Stimulated activated CD4-positive, alpha-beta T cell treated with anti-CD3 and anti-CD28 coated beads, Interleukin-12 subunit alpha, Interleukin-12 subunit beta, amount 100 ng/mL, for 48 hours (primary cell): ENCODE results near the gene EGLN2.
"Not testable (repeated sequence)": the region's sequence is repeated elsewhere in the genome, so short reads cannot be mapped to it uniquely, and the experiment has no call there.

ENCODE experiments used
- DNase-seq, 3 donors: peaks; one replicate each; pipeline ENCODE4 v3.0.0-alpha.2; 2020; ENCODE audit warnings: low read depth in 2 of 3, low spot score in 1 of 3

EGLN2 gene

DNA sequence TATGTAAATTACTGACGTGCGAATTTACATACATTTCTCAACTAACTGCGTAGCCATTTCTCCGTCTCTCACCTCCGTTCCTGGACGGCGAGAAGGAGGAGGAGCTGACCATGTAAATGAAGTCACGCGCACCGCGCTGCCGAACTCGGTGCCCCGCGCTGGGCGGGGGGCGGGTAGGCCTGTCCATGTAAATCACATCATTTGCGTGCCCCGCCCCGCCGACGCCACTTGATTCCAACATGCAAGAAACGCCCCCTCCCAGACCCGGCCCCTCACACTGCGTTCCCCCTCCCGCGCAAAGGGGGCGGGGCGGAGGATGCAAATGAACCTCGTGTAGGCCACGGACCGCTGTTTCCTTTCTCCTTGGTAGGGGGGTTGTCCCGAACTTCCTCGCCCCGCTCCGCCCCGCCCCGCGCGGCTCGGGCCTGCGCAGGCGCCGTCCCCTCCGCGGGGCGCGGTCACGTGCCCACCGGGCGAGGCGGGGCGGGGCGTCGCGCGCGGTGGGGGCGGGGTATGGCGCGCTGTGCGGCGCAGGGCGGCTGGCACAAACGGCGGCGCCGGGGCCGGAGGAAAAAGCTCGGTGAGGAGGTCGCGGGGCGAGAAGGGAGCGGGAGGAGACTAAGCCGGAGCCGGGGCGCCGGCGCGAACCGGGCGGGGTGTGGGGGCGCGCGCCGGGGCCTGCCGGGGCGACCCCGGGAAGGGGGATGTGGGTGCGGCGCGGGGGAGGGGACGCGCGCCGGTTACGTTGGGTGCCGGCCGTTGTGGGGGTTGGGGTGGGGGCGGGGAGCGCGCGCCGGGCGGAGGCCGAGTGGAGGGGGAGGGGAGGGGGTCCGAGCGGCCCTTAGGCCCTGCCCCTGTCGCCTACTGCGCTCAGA lies at the start of gene EGLN2:
TSS of gene EGLN2 (plus strand) at position 509 of the 875 bp plus-strand sequence. CDS start 1,382 bp downstream, outside the sequence.
- DNase-seq, result peak; percentile 100

DNA sequence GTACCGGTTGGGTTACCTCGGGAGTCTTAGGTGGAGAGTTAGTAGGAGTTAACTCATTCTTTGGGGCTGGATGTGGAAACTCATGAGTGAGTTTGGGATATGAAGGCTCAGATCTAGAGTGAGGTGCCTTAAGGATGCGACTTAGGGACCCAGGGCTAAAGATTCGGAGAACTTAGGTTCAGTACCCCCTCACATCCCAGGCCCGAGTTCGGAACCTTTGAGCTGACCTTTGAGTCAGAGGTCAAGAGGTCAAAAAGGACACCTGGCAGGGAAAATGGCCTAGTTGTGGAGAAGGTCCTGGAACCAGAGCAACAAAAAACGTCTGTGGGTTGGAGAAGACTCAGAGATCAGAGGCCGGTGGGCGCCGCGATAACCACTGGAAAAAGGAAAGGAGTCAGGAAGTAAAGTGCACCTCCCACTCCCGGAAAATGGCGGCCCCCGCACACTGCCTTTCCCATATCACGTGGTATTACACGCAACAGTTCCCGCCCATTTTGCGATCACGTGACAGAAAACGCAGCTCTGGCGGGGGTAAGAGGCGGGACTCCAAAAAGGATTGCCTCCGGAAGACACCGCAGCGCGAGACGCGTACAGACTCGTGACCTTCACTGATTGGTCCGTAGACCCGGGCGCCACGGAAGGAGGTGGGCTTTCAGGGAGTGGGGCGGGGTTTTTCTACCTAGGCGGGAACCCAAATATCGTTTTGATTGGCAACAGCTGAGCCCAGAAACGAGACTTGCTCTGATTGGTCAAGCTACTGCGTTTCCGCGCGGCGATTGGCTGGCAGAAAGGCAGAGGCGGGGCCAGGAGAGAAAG lies 48.7 kb upstream of the EGLN2 start, which contains the start of gene ACTMAP:
TSS of gene ACTMAP (minus strand) at position 420 of the 816 bp plus-strand sequence. CDS start 674 bp downstream, outside the sequence.
- DNase-seq, result peak; percentile 99 to 100 (median 99)

DNA sequence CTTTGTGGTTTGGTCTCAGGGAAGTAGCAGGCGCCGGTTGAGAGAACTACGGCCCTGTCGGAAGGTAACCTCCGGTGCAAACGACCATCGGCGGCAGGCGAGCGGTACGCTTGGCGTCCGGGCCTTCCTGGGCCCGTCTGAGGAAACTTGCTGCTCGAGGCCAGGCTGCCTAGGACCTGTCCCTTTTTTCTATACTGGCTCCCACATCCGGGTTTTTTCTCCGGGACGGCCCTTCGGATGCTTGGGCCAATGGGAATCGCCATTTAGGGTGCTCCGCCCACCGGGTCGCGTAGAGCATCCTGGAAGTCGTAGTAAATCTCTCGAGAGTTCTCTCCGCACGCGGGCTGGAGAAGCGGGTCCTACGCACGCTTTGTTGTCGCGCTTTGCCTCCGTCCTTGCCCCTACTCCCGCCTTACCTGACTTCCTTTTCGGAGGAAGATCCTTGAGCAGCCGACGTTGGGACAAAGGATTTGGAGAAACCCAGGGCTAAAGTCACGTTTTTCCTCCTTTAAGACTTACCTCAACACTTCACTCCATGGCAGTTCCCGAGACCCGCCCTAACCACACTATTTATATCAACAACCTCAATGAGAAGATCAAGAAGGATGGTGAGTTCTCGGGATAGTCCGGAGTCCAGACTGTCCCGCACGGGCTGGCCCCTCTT lies 48.0 kb upstream of the EGLN2 start, which contains the start of gene SNRPA:
TSS of gene SNRPA (plus strand) at position 330 of the 664 bp plus-strand sequence. CDS start at position 536, 206 bp downstream.
- DNase-seq, result peak; percentile 95 to 96 (median 96)

DNA sequence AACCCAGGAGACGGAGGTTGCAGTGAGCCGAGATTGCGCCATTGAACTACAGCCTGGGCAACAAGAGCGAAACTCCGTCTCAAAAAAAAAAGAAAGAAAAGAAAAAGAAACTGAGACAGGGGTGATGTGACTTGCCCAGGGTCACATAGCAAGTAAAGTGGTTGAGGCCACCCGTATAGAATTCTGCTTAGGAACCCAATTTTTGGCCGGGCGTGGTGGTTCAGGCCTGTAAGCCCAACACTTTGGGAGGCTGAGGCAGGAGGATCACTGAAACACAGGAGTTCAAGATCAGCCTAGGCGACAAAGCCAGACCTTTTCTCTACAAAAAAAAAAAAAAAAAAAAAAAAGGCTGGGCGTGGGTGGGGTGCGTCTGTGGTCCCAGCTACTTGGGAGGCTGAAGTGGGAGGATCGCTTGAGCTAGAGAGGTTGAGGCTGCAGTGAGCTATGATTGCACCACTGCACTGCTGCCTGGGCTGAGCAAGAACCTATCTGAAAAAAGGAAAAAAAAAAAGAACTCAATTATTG lies 46.7 kb upstream of the EGLN2 start:
- no peak for DNase-seq

DNA sequence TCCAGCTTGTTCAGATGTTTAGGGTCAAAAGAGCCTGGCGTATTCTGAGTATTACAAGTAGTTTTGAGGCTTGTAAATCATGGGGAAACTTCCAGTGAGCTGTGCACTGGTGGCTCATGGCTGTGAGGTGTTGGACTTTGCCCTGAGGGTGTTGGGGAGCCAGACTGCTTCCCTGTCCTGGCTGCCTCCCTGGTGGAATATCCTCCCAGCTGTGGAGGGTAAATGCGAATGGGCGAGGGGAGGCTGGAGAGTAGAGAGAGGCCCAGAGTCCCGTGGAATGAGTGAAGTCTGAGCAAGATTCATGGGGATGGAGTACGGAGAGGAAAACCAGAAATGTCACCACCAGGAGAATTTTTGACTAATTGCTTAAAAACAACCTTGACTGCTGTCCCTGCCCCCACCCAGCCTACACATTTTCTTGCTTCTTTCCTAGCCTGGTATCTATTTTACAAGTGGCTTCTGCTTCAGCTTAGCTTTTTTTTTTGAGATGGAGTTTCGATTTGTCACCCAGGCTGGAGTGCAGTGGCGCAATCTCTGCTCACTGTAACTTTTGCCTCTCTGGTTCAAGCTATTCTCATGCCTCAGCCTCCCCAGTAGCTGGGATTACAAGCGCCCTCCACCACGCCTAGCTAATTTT lies 44.3 kb upstream of the EGLN2 start:
- DNase-seq, result peak; percentile 56 to 71 (median 68)

DNA sequence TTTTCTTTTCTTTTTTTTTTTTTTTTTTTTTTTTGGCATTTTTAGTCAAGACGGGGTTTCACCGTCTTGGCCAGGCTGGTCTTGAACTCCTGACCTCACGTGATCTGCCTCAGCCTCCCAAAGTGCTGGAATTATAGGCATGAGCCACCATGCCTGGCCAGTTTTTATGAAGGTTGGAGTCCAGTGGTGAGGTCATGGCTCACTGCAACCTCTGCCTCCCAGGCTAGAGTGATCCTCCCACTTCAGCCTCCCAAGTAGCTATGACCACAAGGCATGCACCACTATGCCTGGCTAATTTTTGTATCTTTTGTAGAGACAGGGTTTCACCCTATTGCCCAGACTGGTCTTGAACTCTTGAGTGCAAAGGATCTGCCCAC lies 43.8 kb upstream of the EGLN2 start:
- DNase-seq, result no peak

DNA sequence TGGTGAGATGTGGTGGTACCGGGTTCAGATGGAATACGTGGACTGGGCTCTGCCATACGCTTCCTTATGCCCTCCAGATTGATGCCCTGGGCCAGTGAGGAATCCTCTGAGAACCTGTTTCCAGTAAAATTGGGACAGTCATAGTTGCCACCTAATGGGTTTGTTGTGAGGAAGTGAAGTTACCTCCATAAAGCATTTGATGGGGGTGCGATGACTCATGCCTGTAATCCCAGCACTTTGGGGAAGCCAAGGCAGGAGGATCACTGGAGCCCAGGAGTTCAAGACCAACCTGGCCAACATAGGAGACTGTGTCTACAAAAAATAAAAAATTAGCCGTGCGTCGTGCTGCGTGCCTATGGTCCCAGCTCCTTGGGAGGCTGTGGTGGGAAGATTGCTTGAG lies 43.2 kb upstream of the EGLN2 start:
- DNase-seq, result no peak

DNA sequence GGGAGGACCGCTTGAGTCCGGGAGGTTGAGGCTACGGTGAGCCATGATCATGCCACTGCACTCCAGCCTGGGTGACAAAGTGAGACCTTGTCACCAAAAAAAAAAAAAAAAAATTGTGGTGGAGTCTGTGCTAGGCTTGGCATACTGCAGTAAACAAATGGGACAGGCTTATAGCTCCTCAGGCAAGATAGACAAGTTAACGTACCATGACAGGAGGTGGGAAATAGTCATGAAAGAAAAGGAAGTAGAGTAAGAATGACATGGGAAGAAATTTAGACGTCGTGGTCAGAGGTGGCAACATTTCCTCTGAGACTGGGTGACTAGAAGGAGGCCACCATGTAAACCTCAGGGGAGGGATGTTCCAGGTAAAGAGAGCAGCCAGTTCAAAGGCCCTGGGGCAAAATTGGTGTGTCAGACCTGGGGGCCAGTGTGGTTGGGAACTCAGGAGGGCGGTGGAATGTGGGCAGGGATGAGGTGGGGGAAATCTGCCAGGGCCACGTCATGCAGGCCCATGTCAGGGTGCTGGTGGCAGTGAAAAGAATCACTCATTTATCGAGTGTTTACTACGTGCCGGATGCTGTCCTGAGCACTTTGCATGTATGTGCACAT lies 42.4 kb upstream of the EGLN2 start:
- DNase-seq, result peak in 2 of 3 donors; percentile 27 to 46

DNA sequence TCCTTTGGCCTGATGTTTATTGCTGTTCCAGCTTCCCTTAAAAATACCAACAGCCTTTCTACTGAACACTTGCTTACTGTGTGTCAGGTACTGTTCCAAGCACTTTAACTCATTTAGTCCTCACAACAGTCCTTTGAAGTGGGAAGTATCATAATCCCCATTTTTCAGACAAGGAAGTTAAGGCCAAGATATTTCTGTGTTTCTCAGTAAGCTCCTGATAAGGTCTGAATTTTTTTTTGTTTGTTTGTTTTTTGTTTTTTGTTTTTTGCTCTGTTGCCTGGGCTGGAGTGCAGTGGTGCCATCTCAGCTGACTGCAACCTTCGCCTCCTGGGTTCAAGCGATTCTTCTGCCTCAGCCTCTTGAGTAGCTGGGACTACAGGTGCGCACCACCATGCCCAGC lies 40.5 kb upstream of the EGLN2 start:
- no peak for DNase-seq

DNA sequence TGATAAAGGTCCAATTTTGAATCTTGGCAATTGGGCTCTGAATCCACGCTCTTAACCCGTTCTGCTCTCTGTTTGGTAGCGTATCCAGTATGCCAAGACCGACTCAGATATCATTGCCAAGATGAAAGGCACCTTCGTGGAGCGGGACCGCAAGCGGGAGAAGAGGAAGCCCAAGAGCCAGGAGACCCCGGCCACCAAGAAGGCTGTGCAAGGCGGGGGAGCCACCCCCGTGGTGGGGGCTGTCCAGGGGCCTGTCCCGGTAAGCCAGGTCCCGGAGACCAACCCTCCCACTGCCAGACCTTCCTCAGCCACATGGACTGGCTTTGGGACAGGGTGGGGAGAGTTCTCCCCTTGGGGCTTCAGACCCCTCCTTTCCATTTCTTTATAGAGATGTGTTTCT lies 39.6 kb upstream of the EGLN2 start:
- DNase-seq, result no peak

DNA sequence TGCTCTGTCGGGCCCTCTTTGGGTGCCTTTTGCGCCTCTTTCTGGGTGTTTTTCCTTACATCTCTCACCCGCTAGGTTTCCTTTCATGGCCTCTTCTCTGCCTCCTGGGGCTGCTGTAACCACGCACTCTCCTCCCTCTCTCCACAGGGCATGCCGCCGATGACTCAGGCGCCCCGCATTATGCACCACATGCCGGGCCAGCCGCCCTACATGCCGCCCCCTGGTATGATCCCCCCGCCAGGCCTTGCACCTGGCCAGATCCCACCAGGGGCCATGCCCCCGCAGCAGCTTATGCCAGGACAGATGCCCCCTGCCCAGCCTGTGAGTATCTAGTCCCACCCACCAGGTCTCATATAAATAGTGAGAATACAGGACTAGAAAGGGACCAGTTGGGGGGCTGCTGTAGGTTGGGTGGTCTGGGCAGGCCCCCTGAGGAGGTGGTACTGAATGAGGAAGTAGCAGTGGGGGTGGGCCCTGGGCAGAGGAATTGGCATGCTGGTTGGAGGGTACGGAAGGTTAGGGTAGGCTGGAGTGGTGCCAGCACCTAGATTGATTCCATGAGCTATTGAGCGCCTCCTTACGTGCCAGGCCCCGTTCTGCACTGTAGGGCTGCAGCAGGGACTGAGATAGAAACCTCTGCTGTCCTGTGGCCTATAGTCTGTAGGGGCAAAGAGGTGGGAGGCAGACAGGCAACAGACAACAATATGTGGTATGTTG lies 36.1 kb upstream of the EGLN2 start:
- no peak for DNase-seq

DNA sequence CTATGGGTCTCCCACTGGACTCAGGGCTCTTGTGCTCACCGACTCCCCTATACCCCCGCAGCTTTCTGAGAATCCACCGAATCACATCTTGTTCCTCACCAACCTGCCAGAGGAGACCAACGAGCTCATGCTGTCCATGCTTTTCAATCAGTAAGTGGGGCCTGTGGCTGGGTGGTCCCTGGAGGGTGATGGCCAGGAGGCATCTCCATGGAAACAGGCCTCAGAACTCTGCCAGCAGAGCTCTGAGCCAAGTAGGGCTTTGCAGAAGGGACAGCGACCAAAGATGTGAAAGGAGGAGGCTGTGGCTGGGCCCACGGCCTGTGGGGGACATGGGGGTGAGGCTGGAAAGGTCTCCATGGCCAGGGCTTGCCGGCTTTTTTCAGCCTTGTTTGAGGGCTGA lies 35.5 kb upstream of the EGLN2 start:
- DNase-seq, result no peak

DNA sequence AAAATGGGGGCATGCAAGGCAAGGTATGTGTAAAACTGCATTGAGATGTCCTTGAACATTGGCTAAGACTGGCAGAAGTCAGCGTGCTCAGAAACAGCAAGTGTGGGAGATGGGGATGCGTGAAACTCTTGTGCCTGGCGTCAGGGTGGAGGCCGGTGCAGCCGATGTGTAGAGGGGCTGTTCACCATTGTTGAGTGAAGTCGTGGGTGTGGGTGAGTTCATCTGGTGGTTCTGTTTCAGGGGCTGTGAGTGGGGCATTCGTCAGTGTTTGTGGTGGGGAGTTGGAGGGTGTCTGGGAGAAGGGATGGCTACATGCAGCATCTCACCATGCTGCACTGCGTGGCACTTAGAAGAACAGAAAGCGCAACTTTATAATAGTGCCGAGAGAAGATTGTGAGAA lies 35.0 kb upstream of the EGLN2 start:
- no peak for DNase-seq

DNA sequence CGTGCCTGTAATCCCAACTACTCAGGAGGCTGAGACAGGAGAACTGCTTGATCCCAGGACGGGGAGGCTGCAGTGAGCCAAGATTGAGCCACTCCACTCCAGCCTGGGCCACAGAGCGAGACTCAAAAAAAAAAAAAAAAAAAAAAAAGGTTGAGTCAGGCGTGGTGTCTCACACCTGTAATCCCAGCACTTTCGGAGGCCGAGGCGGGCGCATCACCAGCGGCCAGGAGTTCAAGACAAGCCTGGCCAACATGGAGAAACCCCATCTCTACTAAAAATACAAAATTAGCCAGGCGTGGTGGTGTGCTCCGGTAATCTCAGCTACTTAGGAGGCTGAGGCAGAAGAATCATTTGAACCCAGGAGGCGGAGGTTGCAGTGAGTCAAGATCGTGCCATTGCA lies 32.6 kb upstream of the EGLN2 start:
- DNase-seq, result not testable (repeated sequence)

DNA sequence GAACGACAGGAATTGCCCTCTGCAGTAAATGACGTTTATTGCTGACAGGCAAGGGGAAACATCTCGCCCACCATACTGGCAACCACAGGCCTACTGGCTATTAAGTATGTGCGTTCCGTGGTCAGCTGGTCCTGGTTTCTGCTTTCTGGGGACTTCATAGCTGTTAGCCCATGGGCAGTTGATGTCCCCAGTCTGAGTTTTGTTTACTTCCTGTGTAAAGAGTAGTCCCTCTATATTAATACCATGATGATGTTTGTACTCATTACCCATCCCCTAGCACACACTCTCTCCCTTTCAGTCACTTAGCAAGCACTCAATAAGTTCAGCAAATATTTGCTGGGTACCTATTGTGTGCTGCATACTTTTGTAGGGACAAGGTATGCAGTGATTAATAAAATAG lies 30.1 kb upstream of the EGLN2 start:
- no peak for DNase-seq

DNA sequence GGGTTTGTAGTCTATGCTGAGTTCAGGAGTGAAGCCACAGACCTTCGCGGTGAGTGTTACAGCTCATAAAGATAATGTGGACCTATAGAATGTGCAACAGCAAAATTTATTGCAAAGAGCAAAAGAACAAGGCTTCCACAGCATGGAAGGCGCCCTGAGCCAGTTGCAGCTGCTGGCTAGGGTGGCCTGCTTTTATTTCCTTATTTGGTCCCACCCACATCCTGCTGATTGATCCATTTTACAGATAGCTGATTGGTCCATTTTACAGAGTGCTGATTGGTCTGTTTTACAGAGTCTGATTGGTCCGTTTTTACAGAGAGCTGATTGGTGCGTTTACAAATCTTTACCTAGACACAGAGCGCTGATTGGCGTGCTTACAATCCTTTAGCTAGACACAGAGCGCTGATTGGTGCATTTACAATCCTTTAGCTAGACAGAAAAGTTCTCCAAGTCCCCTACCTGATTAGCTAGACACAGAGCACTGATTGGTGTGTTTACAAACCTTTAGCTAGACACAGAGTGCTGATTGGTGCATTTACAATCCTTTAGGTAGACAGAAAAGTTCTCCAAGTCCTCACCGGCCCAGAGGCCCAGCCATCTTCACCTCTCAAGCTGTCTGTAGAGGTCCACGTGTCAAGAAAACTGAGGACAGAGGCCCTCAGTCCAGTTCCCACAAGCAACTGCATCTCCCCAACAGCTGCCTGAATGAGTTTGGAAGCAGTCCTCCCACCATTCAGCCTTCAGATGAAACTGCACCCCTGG lies 27.7 kb upstream of the EGLN2 start:
- not testable (repeated sequence) for DNase-seq

DNA sequence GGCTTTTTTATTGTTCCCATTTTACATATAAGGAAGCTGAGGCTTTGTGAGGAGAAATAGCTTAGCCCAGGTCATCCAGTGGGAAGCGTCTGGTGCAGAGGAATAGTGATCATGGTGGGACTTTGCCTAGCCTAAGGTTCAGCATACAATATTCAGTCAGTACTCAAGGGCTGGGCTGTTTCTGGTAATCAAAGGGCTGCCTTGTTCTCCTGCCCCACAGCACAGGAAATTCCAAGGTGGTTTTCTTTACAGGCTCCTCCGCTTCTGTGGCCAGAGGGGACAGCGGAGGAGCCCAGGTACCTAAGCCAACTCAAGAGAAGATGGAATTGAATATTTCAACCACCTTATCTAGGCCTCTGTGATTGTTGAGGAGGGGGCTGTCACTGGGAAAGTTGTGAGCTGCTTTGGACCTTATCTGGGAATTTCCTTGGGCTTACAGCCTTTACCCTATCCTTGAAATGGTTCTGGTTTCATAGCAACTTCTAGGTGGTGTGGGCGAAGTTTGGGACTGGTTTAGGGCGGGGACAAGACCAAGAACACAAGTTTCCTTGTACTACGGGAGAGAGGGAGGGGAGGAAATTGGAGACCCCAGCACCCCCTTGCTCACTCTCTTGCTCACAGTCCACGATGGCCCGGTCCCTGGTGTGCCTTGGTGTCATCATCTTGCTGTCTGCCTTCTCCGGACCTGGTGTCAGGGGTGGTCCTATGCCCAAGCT lies 23.9 kb upstream of the EGLN2 start, which contains the start of gene MIA:
TSS of gene MIA (plus strand) at position 606 of the 716 bp plus-strand sequence. CDS start at position 628, 22 bp downstream.
- no peak for DNase-seq

DNA sequence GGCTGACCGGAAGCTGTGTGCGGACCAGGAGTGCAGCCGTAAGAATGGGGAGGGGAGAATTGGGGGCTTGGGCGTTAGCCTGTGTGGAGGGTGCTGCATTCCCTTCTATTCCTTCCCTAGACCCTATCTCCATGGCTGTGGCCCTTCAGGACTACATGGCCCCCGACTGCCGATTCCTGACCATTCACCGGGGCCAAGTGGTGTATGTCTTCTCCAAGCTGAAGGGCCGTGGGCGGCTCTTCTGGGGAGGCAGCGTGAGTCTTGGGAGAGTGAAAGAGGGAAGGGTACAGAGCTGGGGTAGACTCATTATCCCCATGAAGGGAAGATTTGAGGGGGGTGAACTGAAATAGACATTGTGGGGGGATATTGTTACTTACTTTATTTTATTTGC lies 23.4 kb upstream of the EGLN2 start:
- DNase-seq, result no peak
